Occipital lobe (tissue), 2 donors: ENCODE data around the gene BLOC1S5. TPM values are rescaled to one million over a fixed set of nuclear protein-coding genes. Genes with fewer than 3 reads are reported as not detected.
A peak's percentile ranks its signal among the peaks of the same experiment; 100 is the strongest.
"Not testable (repeated sequence)": the region's sequence is repeated elsewhere in the genome, so short reads cannot be mapped to it uniquely, and the experiment has no call there.

ENCODE experiments used
- DNase-seq: peaks from one replicate; lab custom pipeline; 2025; lab: John Stamatoyannopoulos, UW
- total RNA-seq: library from RNA; depleted of rRNA; stranded (reverse); fragments of >200 nt; gene quantifications from one replicate; pipeline ENCODE4 v1.2.3, GENCODE V29; 2014

The BLOC1S5 gene
- total RNA-seq, 1 donor from 2014 or later: 21.2 TPM

GRCh38 chr6:7993952-7994351 lies 70.2 kb downstream of the BLOC1S5 start:
- DNase-seq: no peak

DNA sequence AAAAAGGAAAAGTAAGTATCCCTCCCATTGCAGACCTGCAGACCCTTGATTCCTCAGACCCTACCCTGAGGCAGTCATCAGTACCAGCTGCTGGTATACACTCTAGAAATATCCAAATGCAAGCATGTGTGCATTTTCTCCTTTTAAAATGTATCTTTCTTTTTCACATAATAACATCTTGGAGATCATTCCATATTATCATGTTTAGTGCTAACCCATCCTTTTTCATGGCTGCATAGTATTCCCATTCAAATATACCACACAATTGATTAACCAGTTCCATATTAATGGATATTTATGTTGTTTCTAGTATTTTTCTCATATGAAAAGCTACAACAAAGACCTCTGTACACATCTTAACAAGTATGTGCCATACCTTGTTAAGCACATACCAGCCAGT lies 70.8 kb downstream of the BLOC1S5 start:
- DNase-seq: no peak

DNA sequence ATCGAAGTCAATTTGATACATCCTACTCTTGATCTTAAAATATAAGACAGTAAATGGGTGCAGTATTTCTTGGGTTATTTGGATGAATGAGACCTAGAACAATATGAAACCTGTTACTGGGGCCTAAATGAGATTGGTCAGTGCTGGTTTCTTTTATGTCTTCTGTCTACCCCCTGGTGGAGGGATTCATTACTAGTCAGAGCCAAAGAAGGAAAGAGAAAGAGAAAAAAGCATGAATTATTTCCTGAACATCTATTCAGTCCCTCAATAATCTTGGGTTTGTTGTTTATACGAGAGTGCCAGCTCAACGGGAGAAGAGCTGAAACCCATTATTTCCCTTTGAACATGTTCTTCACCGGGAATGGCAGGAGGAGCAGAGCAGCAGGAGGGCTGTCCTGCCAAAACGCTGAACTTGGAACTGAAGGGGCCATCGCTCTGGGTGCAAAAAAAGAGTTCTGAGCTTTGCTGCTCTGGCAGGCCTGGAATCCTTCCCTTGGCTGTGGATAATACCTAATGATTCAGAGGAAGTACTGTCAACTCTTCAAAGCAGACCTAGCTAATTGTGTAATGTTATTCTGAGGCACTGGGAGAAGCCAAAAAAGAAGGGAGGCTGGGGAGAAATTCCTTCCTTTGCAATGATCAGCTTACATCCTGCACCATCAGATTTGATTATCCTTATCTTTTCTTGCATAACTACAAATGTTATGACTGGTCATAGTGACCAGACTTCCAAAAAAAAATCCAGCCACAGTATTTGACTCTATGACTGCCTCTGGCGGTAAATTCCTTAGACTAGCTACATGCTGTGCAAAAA lies 72.0 kb downstream of the BLOC1S5 start:
- DNase-seq: no peak

GRCh38 chr6:7991536-7991935 lies 72.7 kb downstream of the BLOC1S5 start:
- no peak for DNase-seq

- DNase-seq: no peak
Measured at GRCh38 chr6:7986219-7986618, 78.0 kb downstream of the BLOC1S5 start.

DNA sequence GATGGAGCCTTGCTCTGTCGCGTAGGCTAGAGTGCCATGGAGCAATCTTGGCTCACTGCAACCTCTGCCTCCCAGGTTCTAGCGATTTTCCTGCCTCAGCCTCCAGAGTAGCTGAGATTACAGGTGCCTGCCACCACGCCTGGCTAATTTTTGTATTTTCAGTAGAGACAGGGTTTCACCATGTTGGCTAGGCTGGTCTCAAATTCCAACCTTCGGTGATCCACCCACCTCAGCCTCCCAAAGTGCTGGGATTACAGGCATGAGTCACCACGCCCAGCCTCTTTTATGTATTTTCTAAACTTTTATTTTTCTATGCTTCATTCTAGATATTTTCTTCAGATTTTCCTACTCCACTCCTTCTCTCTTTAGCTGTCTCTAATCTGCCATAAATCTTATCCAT lies 80.2 kb downstream of the BLOC1S5 start:
- DNase-seq: not testable (repeated sequence)

DNA sequence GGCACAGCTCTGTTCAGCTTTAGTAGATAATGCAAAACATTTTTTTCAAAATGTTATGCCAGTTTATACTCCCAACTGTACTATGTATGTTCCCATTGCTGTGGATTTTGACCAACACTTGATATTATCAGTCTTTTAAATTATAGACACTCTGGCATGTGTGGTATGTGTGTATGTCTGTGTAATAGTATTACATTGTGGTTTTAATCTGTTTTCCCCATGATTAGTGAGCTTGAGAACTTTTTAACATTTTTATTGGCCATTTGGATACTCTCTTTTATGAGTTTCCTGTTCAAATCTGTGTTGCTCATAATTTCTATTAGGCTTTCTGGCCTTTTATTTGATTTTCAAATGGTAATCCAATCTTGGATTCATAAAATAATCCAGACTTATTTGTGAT lies 84.4 kb downstream of the BLOC1S5 start:
- no peak for DNase-seq

- no peak for DNase-seq
Measured at GRCh38 chr6:7978736-7979135, 85.5 kb downstream of the BLOC1S5 start.

GRCh38 chr6:7976485-7977056 lies 87.6 kb downstream of the BLOC1S5 start:
- no peak for DNase-seq

DNA sequence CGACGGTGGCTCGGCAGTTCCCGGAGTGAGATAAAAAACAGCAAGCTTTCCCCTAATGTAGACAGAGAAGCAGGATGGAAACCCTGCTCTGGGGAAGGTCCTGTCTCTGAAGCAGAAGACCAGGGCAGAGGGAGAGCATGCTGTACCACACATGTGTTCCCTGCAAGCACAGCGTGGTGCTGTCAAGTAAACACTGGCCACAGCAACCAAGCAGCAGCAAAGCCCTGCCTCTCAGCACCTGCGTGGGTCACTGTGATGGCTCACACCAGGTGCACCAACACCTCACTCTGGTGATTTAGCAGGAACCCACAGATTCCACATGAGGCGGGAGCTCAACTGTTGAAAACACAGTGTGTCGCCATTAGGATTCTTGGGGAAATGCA lies 88.4 kb downstream of the BLOC1S5 start:
- DNase-seq: no peak

- peak; percentile 88 for DNase-seq
Measured at GRCh38 chr6:7974938-7975763, 89.0 kb downstream of the BLOC1S5 start.

- no peak for DNase-seq
Measured at GRCh38 chr6:7974565-7974937, 89.6 kb downstream of the BLOC1S5 start.

- no peak for DNase-seq
Measured at GRCh38 chr6:7973584-7973983, 90.6 kb downstream of the BLOC1S5 start.

- DNase-seq: no peak
Measured at GRCh38 chr6:7971499-7971898, 92.7 kb downstream of the BLOC1S5 start.

DNA sequence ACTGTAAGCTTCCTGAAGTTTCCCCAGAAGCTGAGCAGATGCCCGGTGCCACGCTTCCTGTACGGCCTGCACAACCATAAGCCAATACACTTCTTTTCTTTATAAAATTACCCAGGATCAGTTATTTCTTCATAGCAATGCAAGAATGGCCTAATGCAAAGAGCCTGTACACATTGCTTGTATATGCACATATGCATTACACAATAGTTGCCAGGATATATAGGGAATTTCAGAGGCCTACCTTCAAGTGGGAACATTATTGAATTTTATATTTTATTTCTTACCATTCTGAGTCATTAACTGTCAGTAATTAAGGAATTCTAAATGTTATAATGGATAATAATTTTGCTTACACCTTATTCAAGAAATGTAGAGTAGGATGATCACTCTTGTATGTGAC lies 93.6 kb downstream of the BLOC1S5 start:
- no peak for DNase-seq

Other genes starting within 250 kb of the BLOC1S5 start
- gene TXNDC5, start 153.6 kb downstream of the BLOC1S5 start, total RNA-seq: 35.2 TPM
- 24.0 TPM for gene EEF1E1, start 38.2 kb upstream of the BLOC1S5 start, total RNA-seq